Body of pancreas (tissue), 4 donors: ENCODE results near the gene PTBP1.

Source experiments
- POLR2A ChIP-seq, 3 donors: fragments of 450-650 bp; IDR thresholded peaks; one replicate each; pipeline ENCODE4 v1.6.1; 2016; ENCODE audit warnings: antibody characterized with exemption in 3 of 3, mild to moderate bottlenecking in 2 of 3
- TF ChIP-seq, protein P1 (sequence below), 7 experiments: fragments of 450-650 bp in 4 of 7; fragments of 200-600 bp in 3 of 7; sonication (generic) in 3 of 7; IDR thresholded peaks; one replicate each; pipeline ENCODE4 v1.5.1; 2016 to 2019; ENCODE audit warnings: antibody characterized with exemption in 7 of 7

DNA sequence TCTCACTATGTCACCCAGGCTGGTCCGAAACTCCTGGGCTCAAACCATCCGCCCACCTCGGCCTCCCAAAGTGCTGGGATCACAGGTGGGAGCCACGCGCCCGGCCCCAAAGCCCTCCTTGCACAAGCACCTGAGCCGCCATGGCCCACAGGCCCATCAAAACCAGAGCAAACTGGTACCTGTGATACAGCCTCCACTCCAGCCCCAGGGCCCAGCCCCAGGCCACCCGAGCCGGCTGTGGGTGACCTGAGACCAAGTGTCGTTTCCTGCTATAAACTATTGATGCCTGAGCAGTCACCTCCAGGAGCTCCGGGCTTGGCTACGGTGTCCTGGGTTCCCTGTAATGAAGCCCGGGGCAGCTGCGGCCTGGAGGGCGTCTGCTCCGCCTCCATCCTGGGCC, 9.7 kb upstream of the PTBP1 start:
- TF ChIP-seq, protein P1, sequence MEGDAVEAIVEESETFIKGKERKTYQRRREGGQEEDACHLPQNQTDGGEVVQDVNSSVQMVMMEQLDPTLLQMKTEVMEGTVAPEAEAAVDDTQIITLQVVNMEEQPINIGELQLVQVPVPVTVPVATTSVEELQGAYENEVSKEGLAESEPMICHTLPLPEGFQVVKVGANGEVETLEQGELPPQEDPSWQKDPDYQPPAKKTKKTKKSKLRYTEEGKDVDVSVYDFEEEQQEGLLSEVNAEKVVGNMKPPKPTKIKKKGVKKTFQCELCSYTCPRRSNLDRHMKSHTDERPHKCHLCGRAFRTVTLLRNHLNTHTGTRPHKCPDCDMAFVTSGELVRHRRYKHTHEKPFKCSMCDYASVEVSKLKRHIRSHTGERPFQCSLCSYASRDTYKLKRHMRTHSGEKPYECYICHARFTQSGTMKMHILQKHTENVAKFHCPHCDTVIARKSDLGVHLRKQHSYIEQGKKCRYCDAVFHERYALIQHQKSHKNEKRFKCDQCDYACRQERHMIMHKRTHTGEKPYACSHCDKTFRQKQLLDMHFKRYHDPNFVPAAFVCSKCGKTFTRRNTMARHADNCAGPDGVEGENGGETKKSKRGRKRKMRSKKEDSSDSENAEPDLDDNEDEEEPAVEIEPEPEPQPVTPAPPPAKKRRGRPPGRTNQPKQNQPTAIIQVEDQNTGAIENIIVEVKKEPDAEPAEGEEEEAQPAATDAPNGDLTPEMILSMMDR (IDR thresholded peaks at IDR 0.05), result no peak
- TF ChIP-seq POLR2A (IDR thresholded peaks at IDR 0.05), result no peak
